Rectal smooth muscle tissue (tissue), 1 donor: Measurements from ENCODE around the gene KAZN.

Source experiments
- H3K27ac ChIP-seq: one replicate; pipeline ENCODE4 v1.7.0; 2013; ENCODE audit warnings: low read depth, low read length, inconsistent platforms
- H3K27me3 ChIP-seq: one replicate; pipeline ENCODE4 v1.7.0; 2013; ENCODE audit warnings: low read length; ENCODE audit not compliant: control insufficient read depth, insufficient read depth
- H3K36me3 ChIP-seq: one replicate; pipeline ENCODE4 v1.7.0; 2013; ENCODE audit warnings: low read length; ENCODE audit not compliant: control insufficient read depth, insufficient read depth
- H3K4me1 ChIP-seq: one replicate; pipeline ENCODE4 v1.7.0; 2013; ENCODE audit warnings: low read length; ENCODE audit not compliant: control insufficient read depth, insufficient read depth
- H3K4me3 ChIP-seq: one replicate; pipeline ENCODE4 v1.7.0; 2013; ENCODE audit warnings: low read length
- H3K9ac ChIP-seq: one replicate; pipeline ENCODE4 v1.7.0; 2013; ENCODE audit warnings: low read length

Gene KAZN

GRCh38 chr1:14598498-14599182, at the start of gene KAZN:
Gene KAZN (plus strand): TSS chr1:14598685.
- Histone ChIP-seq H3K36me3 (no peaks in the 10 kb centered on the region), H3K9ac (no peak within 1 kb of the TSS), H3K4me3 (peak within 1 kb of the TSS; percentile 60), H3K27ac (no peak within 1 kb of the TSS), H3K27me3 (peaks cover 13% of the 10 kb centered on the region), H3K4me1 (no peaks in the 10 kb centered on the region)

- no peak overlapping the region for H3K4me3 ChIP-seq
- H3K27me3 ChIP-seq = no peaks in the 10 kb centered on the region
- no peak overlapping the region for H3K27ac ChIP-seq
- H3K9ac ChIP-seq = no peak overlapping the region
- no peaks in the 10 kb centered on the region for H3K36me3 ChIP-seq
- no peaks in the 10 kb centered on the region for H3K4me1 ChIP-seq
Observed at GRCh38 chr1:14549897-14550620, 48.4 kb upstream of the KAZN start.

GRCh38 chr1:14551386-14551785, 47.1 kb upstream of the KAZN start:
- Histone ChIP-seq H3K4me1 (no peaks in the 10 kb centered on the region), H3K27ac (no peak overlapping the region), H3K27me3 (no peaks in the 10 kb centered on the region), H3K9ac (no peak overlapping the region), H3K36me3 (no peaks in the 10 kb centered on the region), H3K4me3 (no peak overlapping the region)

- Histone ChIP-seq H3K27ac (no peak overlapping the region), H3K4me3 (no peak overlapping the region), H3K4me1 (no peaks in the 10 kb centered on the region), H3K9ac (no peak overlapping the region), H3K36me3 (no peaks in the 10 kb centered on the region), H3K27me3 (no peaks in the 10 kb centered on the region)
Observed at GRCh38 chr1:14552246-14552965, 46.1 kb upstream of the KAZN start.

GRCh38 chr1:14553711-14554110, 44.8 kb upstream of the KAZN start:
- H3K9ac ChIP-seq = no peak overlapping the region
- no peak overlapping the region for H3K4me3 ChIP-seq
- no peaks in the 10 kb centered on the region for H3K27me3 ChIP-seq
- no peaks in the 10 kb centered on the region for H3K36me3 ChIP-seq
- no peaks in the 10 kb centered on the region for H3K4me1 ChIP-seq
- H3K27ac ChIP-seq = no peak overlapping the region

- Histone ChIP-seq H3K4me1 (no peaks in the 10 kb centered on the region), H3K36me3 (no peaks in the 10 kb centered on the region), H3K27me3 (no peaks in the 10 kb centered on the region), H3K9ac (no peak overlapping the region), H3K4me3 (no peak overlapping the region), H3K27ac (no peak overlapping the region)
Observed at GRCh38 chr1:14555091-14555490, 43.4 kb upstream of the KAZN start.

- Histone ChIP-seq H3K4me3 (no peak overlapping the region), H3K9ac (no peak overlapping the region), H3K27me3 (no peaks in the 10 kb centered on the region), H3K4me1 (no peaks in the 10 kb centered on the region), H3K36me3 (no peaks in the 10 kb centered on the region), H3K27ac (no peak overlapping the region)
Observed at GRCh38 chr1:14561014-14561693, 37.3 kb upstream of the KAZN start.

- no peak overlapping the region for H3K9ac ChIP-seq
- no peak overlapping the region for H3K27ac ChIP-seq
- no peak overlapping the region for H3K4me3 ChIP-seq
- no peaks in the 10 kb centered on the region for H3K27me3 ChIP-seq
- H3K36me3 ChIP-seq = no peaks in the 10 kb centered on the region
- H3K4me1 ChIP-seq = no peaks in the 10 kb centered on the region
Observed at GRCh38 chr1:14565090-14565489, 33.4 kb upstream of the KAZN start.

GRCh38 chr1:14567056-14567455, 31.4 kb upstream of the KAZN start:
- Histone ChIP-seq H3K4me3 (no peak overlapping the region), H3K36me3 (no peaks in the 10 kb centered on the region), H3K27me3 (no peaks in the 10 kb centered on the region), H3K27ac (no peak overlapping the region), H3K4me1 (no peaks in the 10 kb centered on the region), H3K9ac (no peak overlapping the region)

GRCh38 chr1:14567903-14568302, 30.6 kb upstream of the KAZN start:
- no peaks in the 10 kb centered on the region for H3K27me3 ChIP-seq
- no peak overlapping the region for H3K4me3 ChIP-seq
- H3K4me1 ChIP-seq = no peaks in the 10 kb centered on the region
- no peak overlapping the region for H3K27ac ChIP-seq
- H3K9ac ChIP-seq = no peak overlapping the region
- no peaks in the 10 kb centered on the region for H3K36me3 ChIP-seq

- no peak overlapping the region for H3K27ac ChIP-seq
- H3K9ac ChIP-seq = no peak overlapping the region
- H3K4me1 ChIP-seq = no peaks in the 10 kb centered on the region
- H3K36me3 ChIP-seq = no peaks in the 10 kb centered on the region
- H3K27me3 ChIP-seq = no peaks in the 10 kb centered on the region
- H3K4me3 ChIP-seq = no peak overlapping the region
Observed at GRCh38 chr1:14568716-14569355, 29.6 kb upstream of the KAZN start.

GRCh38 chr1:14570514-14570913, 28.0 kb upstream of the KAZN start:
- no peak overlapping the region for H3K9ac ChIP-seq
- H3K4me1 ChIP-seq = no peaks in the 10 kb centered on the region
- H3K27me3 ChIP-seq = no peaks in the 10 kb centered on the region
- H3K36me3 ChIP-seq = no peaks in the 10 kb centered on the region
- H3K4me3 ChIP-seq = no peak overlapping the region
- H3K27ac ChIP-seq = no peak overlapping the region
